Measurements from ENCODE around the gene FCHSD2.
"Not testable (repeated sequence)": the region's sequence is repeated elsewhere in the genome, so short reads cannot be mapped to it uniquely, and the experiment has no call there.

FCHSD2 gene

GRCh38 chr11:72793425-72794367, 348.4 kb downstream of the FCHSD2 start, which contains the start of gene STARD10:
Gene STARD10, minus strand, starts transcription at chr11:72794047. Its CDS starts 12,866 bp downstream, at chr11:72781181.
- DNase-seq (ENCODE audit: low read depth in 2 of 2), result peak; percentile 87 to 90

DNA sequence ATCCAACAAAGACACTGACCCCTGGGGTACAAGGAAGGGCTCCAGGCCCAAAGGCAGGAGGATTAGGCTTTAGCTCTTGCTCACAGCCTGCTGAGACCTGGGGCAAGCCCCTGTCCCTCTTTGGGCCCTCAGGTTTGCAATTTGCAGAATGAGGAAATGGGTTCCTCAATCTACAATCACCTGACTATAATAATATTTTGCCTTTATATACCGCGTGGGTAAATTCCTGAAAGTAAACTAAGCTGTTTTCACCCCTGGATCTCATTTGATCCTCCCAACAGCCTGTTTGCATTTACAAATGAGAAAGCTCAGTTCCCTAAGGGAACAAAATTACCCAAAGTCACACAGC, 349.1 kb downstream of the FCHSD2 start:
- DNase-seq (ENCODE audit: low read depth in 2 of 2), result no peak

- no peak for DNase-seq (ENCODE audit: low read depth in 2 of 2)
These were observed 349.6 kb downstream of the FCHSD2 start for GRCh38 chr11:72792437-72793021.

- DNase-seq (ENCODE audit: low read depth in 2 of 2), result not testable (repeated sequence)
These were observed 350.9 kb downstream of the FCHSD2 start for GRCh38 chr11:72791228-72791627.

DNA sequence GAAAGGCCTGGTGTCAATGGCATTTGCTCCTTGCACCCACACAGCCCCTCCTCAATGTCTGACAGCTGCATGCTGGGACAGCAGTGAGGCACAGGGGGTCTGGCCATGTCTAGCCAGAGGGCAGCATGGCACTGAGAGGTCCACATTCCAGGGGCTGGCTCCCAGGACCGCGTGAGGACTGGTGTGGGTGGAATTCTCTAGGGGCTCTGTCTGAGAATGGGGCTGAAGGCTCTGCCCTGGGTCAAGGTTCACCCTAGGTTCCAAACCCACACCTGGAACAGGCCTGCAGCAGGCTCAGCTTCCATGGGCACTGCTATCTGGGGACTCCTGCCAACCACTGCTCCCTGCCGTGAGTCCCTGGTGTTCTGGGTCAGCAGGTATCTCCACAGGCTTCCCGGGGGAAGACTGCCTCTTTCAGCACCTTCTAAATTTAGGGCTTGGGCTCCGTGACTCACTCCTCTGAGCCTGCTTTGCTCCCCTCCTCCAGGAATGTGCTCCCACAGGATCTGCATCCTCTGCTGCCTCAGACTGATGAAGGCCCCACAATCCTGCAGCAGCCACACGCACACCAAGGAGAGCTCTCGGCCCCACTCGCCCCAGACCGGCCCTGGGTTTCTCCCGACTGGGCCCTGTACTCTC, 352.5 kb downstream of the FCHSD2 start:
- no peak for DNase-seq (ENCODE audit: low read depth in 2 of 2)

GRCh38 chr11:72788241-72788640, 353.9 kb downstream of the FCHSD2 start:
- DNase-seq (ENCODE audit: low read depth in 2 of 2), result no peak

- no peak for DNase-seq (ENCODE audit: low read depth in 2 of 2)
These were observed 354.7 kb downstream of the FCHSD2 start for GRCh38 chr11:72787216-72788104.
